Type B pancreatic cell (in vitro differentiated cells): ENCODE data around the gene PIH1D1. TPM values are rescaled to one million over a fixed set of nuclear protein-coding genes. Genes with fewer than 3 reads are reported as not detected.

Experiments
- DNase-seq: peaks from one replicate; pipeline ENCODE4 v3.0.0; 2021; ENCODE audit warnings: mixed read lengths; ENCODE audit not compliant: unreplicated experiment; ENCODE audit errors: extremely low spot score
- H3K27ac Mint-ChIP-seq: 2 replicates; pipeline ENCODE4 v1.8.0; 2021; ENCODE audit warnings: mild to moderate bottlenecking, mixed read lengths
- H3K27me3 Mint-ChIP-seq: 2 replicates; pipeline ENCODE4 v1.8.0; 2021; ENCODE audit warnings: mixed read lengths
- H3K36me3 Mint-ChIP-seq: 2 replicates; pipeline ENCODE4 v1.8.0; 2021; ENCODE audit warnings: mixed read lengths
- H3K4me1 Mint-ChIP-seq: one replicate; pipeline ENCODE4 v1.8.0; 2021; ENCODE audit warnings: mixed read lengths; ENCODE audit not compliant: unreplicated experiment
- H3K4me3 Mint-ChIP-seq: 2 replicates; pipeline ENCODE4 v1.8.0; 2021; ENCODE audit warnings: mild to moderate bottlenecking, mixed read lengths
- H3K9me3 Mint-ChIP-seq: 2 replicates; pipeline ENCODE4 v1.8.0; 2021; ENCODE audit warnings: mixed read lengths
- CTCF ChIP-seq: fragments of 200-600 bp; sonication (generic); conservative IDR thresholded peaks from 2 replicates; pipeline ENCODE4 v1.5.0; 2021; ENCODE audit warnings: antibody characterized with exemption, mild to moderate bottlenecking
- total RNA-seq: library from RNA; stranded (reverse); gene quantifications from 2 replicates; pipeline ENCODE4 v1.2.1, GENCODE V29; 2021; ENCODE audit warnings: low replicate concordance

Gene PIH1D1
- total RNA-seq, 1 donor from 2014 or later = 93.3 TPM

GRCh38 chr19:49489601-49490167 is 38.1 kb upstream of the PIH1D1 start:
- peak overlapping the region; percentile 92 for H3K27ac Mint-ChIP-seq
- no peaks in the 10 kb centered on the region for H3K9me3 Mint-ChIP-seq
- no peak for TF ChIP-seq CTCF
- no peak for DNase-seq
- H3K36me3 Mint-ChIP-seq = peaks cover 43% of the 10 kb centered on the region
- H3K27me3 Mint-ChIP-seq = peaks cover 3% of the 10 kb centered on the region
- peaks cover 11% of the 10 kb centered on the region for H3K4me1 Mint-ChIP-seq
- peak overlapping the region; percentile 98 for H3K4me3 Mint-ChIP-seq

- H3K9me3 Mint-ChIP-seq = no peaks in the 10 kb centered on the region
- peak overlapping the region; percentile 98 for H3K4me3 Mint-ChIP-seq
- peaks cover 11% of the 10 kb centered on the region for H3K4me1 Mint-ChIP-seq
- H3K27me3 Mint-ChIP-seq = peaks cover 3% of the 10 kb centered on the region
- no peak for TF ChIP-seq CTCF
- H3K36me3 Mint-ChIP-seq = peaks cover 43% of the 10 kb centered on the region
- no peak for DNase-seq
- H3K27ac Mint-ChIP-seq = peak overlapping the region; percentile 92
These were observed 37.4 kb upstream of the PIH1D1 start for GRCh38 chr19:49488863-49489537.

- no peaks in the 10 kb centered on the region for H3K9me3 Mint-ChIP-seq
- DNase-seq = no peak
- H3K4me3 Mint-ChIP-seq = peak overlapping the region; percentile 98
- H3K36me3 Mint-ChIP-seq = peaks cover 43% of the 10 kb centered on the region
- no peak for TF ChIP-seq CTCF
- peaks cover 3% of the 10 kb centered on the region for H3K27me3 Mint-ChIP-seq
- peak overlapping the region; percentile 92 for H3K27ac Mint-ChIP-seq
- H3K4me1 Mint-ChIP-seq = peaks cover 11% of the 10 kb centered on the region
These were observed 36.6 kb upstream of the PIH1D1 start for GRCh38 chr19:49488046-49488862.

GRCh38 chr19:49487277-49488045 is 35.8 kb upstream of the PIH1D1 start, which contains the start of gene RPL13A:
Gene RPL13A (plus strand): TSS chr19:49487608. CDS start chr19:49487630, 22 bp downstream.
- no peaks in the 10 kb centered on the region for H3K9me3 Mint-ChIP-seq

More at GRCh38 chr19:49487277-49488045, 35.8 kb upstream of the PIH1D1 start, which contains the start of gene RPL13A:
- H3K27ac Mint-ChIP-seq = peak within 1 kb of the TSS; percentile 92
- H3K4me3 Mint-ChIP-seq = peak within 1 kb of the TSS; percentile 98
- no peak for TF ChIP-seq CTCF
- peaks cover 11% of the 10 kb centered on the region for H3K4me1 Mint-ChIP-seq
- peaks cover 3% of the 10 kb centered on the region for H3K27me3 Mint-ChIP-seq
- H3K36me3 Mint-ChIP-seq = peaks cover 37% of the 10 kb centered on the region
- DNase-seq = peak; percentile 100
